ENCODE results near the gene SLC30A4.

SLC30A4 gene

GRCh38 chr15:45449395-45449794 is 73.2 kb downstream of the SLC30A4 start:
- no peak for DNase-seq

- DNase-seq, result no peak
Measured at GRCh38 chr15:45448066-45448915, 74.3 kb downstream of the SLC30A4 start.

- DNase-seq, result no peak
Measured at GRCh38 chr15:45443645-45444044, 78.9 kb downstream of the SLC30A4 start.

- DNase-seq, result no peak
Measured at GRCh38 chr15:45442507-45443135, 79.9 kb downstream of the SLC30A4 start.

- no peak for DNase-seq
Measured at GRCh38 chr15:45441686-45442085, 80.9 kb downstream of the SLC30A4 start.

- no peak for DNase-seq
Measured at GRCh38 chr15:45441036-45441435, 81.5 kb downstream of the SLC30A4 start.

- DNase-seq, result no peak
Measured at GRCh38 chr15:45439521-45440260, 82.9 kb downstream of the SLC30A4 start.

- DNase-seq, result no peak
Measured at GRCh38 chr15:45435124-45435903, 87.2 kb downstream of the SLC30A4 start.

GRCh38 chr15:45434078-45434567 is 88.4 kb downstream of the SLC30A4 start:
- no peak for DNase-seq

GRCh38 chr15:45431511-45431910 is 91.0 kb downstream of the SLC30A4 start:
- DNase-seq, result no peak

GRCh38 chr15:45429941-45430792 is 92.4 kb downstream of the SLC30A4 start:
- DNase-seq, result peak; percentile 77

Measured in activated CD4-positive, alpha-beta T cell treated with anti-CD3 and anti-CD28 coated beads for 1 hour (primary cell).